Fibroblast of the aortic adventitia (primary cell): ENCODE results near the gene SMIM1. TPM values are rescaled to one million over a fixed set of nuclear protein-coding genes. Genes with fewer than 3 reads are reported as not detected.
"Not testable (repeated sequence)": the region's sequence is repeated elsewhere in the genome, so short reads cannot be mapped to it uniquely, and the experiment has no call there.

Experiments used
- DNase-seq: peaks from one replicate; pipeline ENCODE4 v3.0.0-alpha.2; 2010; ENCODE audit warnings: low read depth
- H3K4me3 ChIP-seq: 2 replicates; pipeline ENCODE4 v1.5.1; 2011; ENCODE audit warnings: low read depth, mild to moderate bottlenecking, control low read depth, low read length, moderate library complexity
- total RNA-seq: library from RNA; depleted of rRNA; stranded (reverse); fragments of >200 nt; gene quantifications from 2 replicates; pipeline ENCODE4 v1.2.3, GENCODE V29; 2012; ENCODE audit warnings: low replicate concordance
- TF ChIP-seq, protein P1 (sequence below): IDR thresholded peaks from 2 replicates; pipeline ENCODE4 v1.5.1; 2011; ENCODE audit warnings: mild to moderate bottlenecking, low read length, control low read depth, inconsistent platforms; ENCODE audit not compliant: insufficient read depth

Gene SMIM1
- total RNA-seq, 1 donor, result not detected

- no peak for DNase-seq
- TF ChIP-seq, protein P1, sequence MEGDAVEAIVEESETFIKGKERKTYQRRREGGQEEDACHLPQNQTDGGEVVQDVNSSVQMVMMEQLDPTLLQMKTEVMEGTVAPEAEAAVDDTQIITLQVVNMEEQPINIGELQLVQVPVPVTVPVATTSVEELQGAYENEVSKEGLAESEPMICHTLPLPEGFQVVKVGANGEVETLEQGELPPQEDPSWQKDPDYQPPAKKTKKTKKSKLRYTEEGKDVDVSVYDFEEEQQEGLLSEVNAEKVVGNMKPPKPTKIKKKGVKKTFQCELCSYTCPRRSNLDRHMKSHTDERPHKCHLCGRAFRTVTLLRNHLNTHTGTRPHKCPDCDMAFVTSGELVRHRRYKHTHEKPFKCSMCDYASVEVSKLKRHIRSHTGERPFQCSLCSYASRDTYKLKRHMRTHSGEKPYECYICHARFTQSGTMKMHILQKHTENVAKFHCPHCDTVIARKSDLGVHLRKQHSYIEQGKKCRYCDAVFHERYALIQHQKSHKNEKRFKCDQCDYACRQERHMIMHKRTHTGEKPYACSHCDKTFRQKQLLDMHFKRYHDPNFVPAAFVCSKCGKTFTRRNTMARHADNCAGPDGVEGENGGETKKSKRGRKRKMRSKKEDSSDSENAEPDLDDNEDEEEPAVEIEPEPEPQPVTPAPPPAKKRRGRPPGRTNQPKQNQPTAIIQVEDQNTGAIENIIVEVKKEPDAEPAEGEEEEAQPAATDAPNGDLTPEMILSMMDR, result no peak
- H3K4me3 ChIP-seq, result no peak overlapping the region
Observed at GRCh38 chr1:3799976-3800685, 27.6 kb downstream of the SMIM1 start.

GRCh38 chr1:3800795-3801194 lies 28.2 kb downstream of the SMIM1 start:
- not testable (repeated sequence) for H3K4me3 ChIP-seq, DNase-seq

DNA sequence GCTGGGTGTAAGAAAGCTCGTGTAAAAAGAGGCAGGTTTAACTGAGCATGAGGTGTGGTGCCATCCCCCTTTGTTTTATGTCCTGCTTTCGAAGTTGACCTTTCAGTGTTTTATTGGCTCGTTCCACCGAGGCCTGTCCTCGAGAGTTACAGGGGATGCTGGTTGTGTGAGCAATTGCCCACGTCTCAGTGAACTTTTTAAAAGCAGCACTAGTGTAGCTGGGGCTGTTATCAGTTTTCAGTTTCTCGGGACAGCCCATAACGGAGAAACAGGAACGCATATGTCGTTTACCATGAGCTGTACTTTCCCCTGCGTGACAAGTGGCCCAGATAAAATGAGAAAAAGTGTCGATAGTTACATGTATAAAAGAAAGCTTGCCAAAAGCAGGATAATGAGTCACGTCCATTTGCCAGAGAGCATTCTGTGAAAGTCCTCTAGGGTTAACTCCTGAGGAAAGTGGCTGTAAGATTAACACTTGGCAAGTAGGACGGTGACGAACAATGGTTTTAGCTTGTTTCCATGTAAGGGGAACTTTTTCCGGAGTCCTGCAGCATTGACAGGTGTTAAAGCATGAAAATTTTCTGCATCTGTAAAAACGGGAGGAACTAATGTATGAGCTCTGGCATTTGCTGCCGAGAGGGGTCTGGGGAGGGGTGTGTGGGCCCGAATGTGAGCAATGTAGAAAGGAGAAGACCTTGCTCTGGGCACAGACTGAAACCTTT lies 31.5 kb downstream of the SMIM1 start:
- H3K4me3 ChIP-seq, result no peak overlapping the region
- TF ChIP-seq, protein P1, result no peak
- peak; percentile 39 for DNase-seq

DNA sequence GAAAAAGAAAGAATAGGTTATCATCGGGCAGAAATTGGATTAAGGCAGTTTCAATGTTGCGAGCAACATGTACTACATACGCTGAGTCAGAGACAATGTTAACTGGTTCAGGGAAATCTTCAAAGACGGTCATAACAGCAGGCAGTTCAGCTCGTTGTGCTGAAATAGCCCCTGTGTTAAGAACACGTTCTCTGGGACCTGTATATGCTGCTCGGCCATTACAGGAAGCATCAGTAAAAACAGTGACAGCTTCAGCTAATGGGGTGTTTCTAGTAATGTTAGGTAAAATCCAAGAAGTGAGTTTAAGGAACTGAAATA lies 32.0 kb downstream of the SMIM1 start:
- DNase-seq, result peak; percentile 15
- H3K4me3 ChIP-seq, result not testable (repeated sequence)

- TF ChIP-seq, protein P1, result no peak
- no peak overlapping the region for H3K4me3 ChIP-seq
- DNase-seq, result no peak
Observed at GRCh38 chr1:3805038-3805437, 32.5 kb downstream of the SMIM1 start.

DNA sequence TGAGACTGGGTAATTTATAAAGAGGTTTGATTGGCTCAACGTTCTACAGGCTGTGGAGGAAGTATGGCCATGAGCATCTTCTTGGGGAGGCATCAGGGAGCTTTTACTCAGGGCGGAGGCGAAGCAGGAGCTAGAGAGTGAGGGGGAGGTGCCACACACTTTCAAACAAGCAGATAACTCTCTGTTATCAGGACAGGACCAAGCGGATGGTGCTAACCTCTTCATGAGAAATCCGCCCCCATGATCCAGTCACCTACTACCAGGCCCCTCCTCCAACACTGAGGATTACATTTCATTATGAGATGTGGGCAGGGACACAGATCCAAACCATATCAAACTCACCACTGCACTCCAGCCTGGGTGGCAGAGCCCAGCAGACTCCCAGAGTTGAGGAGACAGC lies 35.2 kb downstream of the SMIM1 start:
- TF ChIP-seq, protein P1, result no peak
- DNase-seq, result no peak
- H3K4me3 ChIP-seq, result no peak overlapping the region

DNA sequence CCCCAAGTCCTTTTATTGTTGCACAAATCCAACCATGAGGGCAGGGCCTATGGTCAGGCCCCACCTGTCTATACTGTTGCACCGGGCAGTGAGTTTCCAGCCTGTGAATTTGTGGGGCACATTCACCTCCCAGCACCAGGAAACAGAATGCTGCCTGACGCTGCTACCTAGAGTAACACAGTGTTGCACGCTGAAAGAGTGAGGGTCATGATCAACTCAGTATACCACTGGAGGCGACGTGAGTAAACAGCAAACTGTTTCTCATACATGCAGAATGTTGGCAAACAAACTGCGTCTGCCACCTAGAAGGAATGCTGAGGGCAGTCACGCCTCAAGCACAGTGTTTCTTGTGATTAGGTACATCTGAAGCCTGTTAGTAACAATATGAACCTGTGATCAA lies 37.1 kb downstream of the SMIM1 start:
- H3K4me3 ChIP-seq, result no peak overlapping the region
- no peak for DNase-seq
- TF ChIP-seq, protein P1, result no peak

DNA sequence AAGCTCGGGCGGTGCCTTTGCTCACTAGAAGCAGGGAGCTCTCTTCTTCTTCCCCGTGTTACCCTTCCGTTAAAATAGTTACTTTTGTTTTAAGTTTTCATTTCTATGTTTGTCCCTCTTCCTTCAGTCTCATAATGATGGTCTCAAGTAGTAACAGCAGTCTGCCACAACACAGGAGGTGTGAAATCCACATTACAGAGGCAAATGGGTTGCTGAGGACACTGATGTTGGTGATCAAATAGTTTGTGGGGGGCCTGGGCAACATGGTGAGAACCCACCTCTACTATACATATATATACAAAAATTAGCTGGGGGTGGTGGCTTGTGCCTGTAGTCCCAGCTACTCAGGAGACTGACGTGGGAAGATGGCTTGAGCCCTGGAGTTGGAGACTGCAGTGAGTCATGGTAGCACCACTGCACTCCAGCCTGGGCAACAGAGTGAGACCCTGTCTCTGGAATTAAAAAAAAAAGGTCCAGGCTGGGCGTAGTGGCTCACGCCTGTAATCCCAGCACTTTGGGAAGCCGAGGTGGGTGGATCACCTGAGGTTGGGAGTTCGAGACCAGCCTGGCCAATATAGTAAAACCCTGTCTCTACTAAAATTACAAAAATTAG lies 37.7 kb downstream of the SMIM1 start:
- DNase-seq, H3K4me3 ChIP-seq: not testable (repeated sequence)
